Articular chondrocyte of knee joint (primary cell): ENCODE results near the gene GJA9. TPM values are rescaled to one million over a fixed set of nuclear protein-coding genes. Genes with fewer than 3 reads are reported as not detected.

ENCODE experiments used
- small RNA-seq: library from RNA; depleted of rRNA; stranded (forward); fragments of <200 nt; gene quantifications from one replicate; pipeline ENCODE3, GENCODE V24; 2012
- total RNA-seq: library from RNA; depleted of rRNA; stranded (reverse); fragments of >200 nt; gene quantifications from 2 replicates; pipeline ENCODE4 v1.2.3, GENCODE V29; 2012

The GJA9 gene
- 0.13 and 0.22 TPM in 2 replicates for total RNA-seq

GRCh38 chr1:38881487-38881886 is at the start of gene GJA9:
TSS of gene GJA9 (minus strand) at chr1:38881587. CDS start at chr1:38876098, 5,489 bp downstream.

DNA sequence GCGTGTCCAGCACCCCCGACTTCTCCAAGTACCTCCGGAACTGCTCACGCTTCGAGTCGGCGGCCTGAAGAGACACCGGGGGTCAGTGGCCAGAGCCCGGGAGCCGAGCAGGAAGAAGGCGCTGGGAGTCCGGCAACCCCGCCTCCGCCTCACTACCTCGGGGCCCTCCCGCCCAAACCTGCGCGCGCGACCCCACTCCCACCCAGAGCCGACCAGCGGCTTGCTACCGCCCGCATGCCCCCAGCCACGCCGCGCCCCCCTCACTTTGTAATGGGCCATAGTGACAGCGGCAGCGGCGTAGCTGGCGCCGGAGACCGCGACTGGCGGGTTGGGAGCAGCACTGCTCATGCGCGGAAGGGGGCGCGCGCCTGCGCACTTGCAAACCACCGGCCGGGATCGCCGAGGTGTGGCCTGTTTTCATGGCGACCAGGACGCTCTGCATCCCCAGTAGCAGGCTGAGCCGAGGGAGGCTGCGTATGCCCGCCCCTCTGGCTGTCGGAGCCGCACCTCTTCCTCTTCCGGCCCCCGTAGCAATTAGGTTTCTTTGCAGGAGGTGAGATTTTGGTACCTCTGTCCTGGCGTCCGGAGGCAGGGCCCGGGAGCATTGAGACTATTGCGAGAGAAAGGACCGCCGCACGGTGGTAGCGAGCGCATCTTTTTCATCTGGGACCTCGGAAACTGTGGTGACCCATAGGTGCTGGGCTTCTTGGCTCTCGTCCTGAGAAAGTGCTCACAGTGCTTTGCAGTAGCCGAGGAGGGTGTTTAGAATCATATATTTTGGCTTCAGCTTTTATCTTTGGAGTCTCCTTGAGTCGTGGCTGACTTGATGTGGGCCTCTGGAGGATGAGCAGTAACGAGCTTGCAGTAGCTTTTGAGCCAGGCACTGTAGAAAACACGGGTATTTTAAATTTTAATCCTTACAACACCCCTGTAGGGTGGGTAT is 8.1 kb downstream of the GJA9 start, which contains the start of gene MYCBP:
Gene MYCBP, minus strand, starts transcription at position 322 of the 943 bp plus-strand sequence. Its CDS starts 43 bp downstream, at position 279.

GRCh38 chr1:38859561-38860453 is 21.6 kb downstream of the GJA9 start, which contains the start of gene RRAGC:
TSS of gene RRAGC (minus strand) at chr1:38859772. CDS start at chr1:38859646, 126 bp downstream.

Small RNA genes within 50 kb of the gene (small RNA-seq; reads per million reads assigned to genes)
- not detected for gene GJA9-MYCBP
- gene RNU6-605P: not detected

Other genes starting within 250 kb of the GJA9 start
- 41.9 and 49.3 TPM in 2 replicates for gene RRAGC, start 21.8 kb downstream of the GJA9 start, total RNA-seq
- gene MYCBP, start 8.2 kb downstream of the GJA9 start, total RNA-seq: 3.4 and 10.5 TPM in 2 replicates
- 0.91 and 3.8 TPM in 2 replicates for gene RHBDL2, start 60.2 kb upstream of the GJA9 start, total RNA-seq
- 33.5 TPM in 2 replicates for gene AKIRIN1, start 109.7 kb upstream of the GJA9 start, total RNA-seq
- 246 and 276 TPM in 2 replicates for gene NDUFS5, start 144.8 kb upstream of the GJA9 start, total RNA-seq